ENCODE data around the gene CCR9. TPM values are rescaled to one million over a fixed set of nuclear protein-coding genes. Genes with fewer than 3 reads are reported as not detected.

CCR9 gene
- total RNA-seq, 1 donor from 2014 or later: not detected

GRCh38 chr3:45944830-45945620 lies 58.7 kb downstream of the CCR9 start:
- no peak overlapping the region for H3K9ac ChIP-seq (ENCODE audit: low read length)
- H2AFZ ChIP-seq (ENCODE audit: low read depth, low read length): no peak overlapping the region
- Mint-ChIP-seq H3K27ac (ENCODE audit: unreplicated experiment) (no peak overlapping the region), H3K4me3 (ENCODE audit: unreplicated experiment) (no peak overlapping the region), H3K4me1 (ENCODE audit: low read depth, unreplicated experiment) (peaks cover 11% of the 10 kb centered on the region), H3K36me3 (ENCODE audit: low read depth, unreplicated experiment) (peaks cover 23% of the 10 kb centered on the region), H3K27me3 (ENCODE audit: low read depth, unreplicated experiment) (no peaks in the 10 kb centered on the region), H3K9me3 (ENCODE audit: unreplicated experiment) (peaks cover 3% of the 10 kb centered on the region)
- no peak overlapping the region for H3K4me2 ChIP-seq (ENCODE audit: low read length)
- no peaks in the 10 kb centered on the region for H3K9me3 ChIP-seq (ENCODE audit: insufficient read depth, low read depth, low read length)
- TF ChIP-seq EZH2 (IDR thresholded peaks at IDR 0.05; ENCODE audit: insufficient read depth, low read length) (no peak), CTCF (IDR thresholded peaks at IDR 0.05; ENCODE audit: insufficient read depth, low read depth, low read length) (no peak)
- FAIRE-seq: no peak
- H4K20me1 ChIP-seq (ENCODE audit: insufficient read depth, low read length): no peaks in the 10 kb centered on the region
- no peaks in the 10 kb centered on the region for H3K79me2 ChIP-seq (ENCODE audit: insufficient read depth, low read length)
- no peak overlapping the region for H3K27ac ChIP-seq (ENCODE audit: low read depth, low read length)
- no peak overlapping the region for H3K4me3 ChIP-seq (ENCODE audit: insufficient read depth, low read depth, low read length)
- no peak for DNase-seq (ENCODE audit: low read depth)
- peaks cover 5% of the 10 kb centered on the region for H3K36me3 ChIP-seq (ENCODE audit: insufficient read depth, low read length)
- H3K4me1 ChIP-seq (ENCODE audit: insufficient read depth, low read length): no peaks in the 10 kb centered on the region
- no peaks in the 10 kb centered on the region for H3K27me3 ChIP-seq (ENCODE audit: insufficient read depth, low read length)

- no peak for FAIRE-seq
- Mint-ChIP-seq H3K36me3 (ENCODE audit: low read depth, unreplicated experiment) (peaks cover 26% of the 10 kb centered on the region), H3K27ac (ENCODE audit: unreplicated experiment) (no peak overlapping the region), H3K27me3 (ENCODE audit: low read depth, unreplicated experiment) (no peaks in the 10 kb centered on the region), H3K4me3 (ENCODE audit: unreplicated experiment) (no peak overlapping the region), H3K4me1 (ENCODE audit: low read depth, unreplicated experiment) (peaks cover 11% of the 10 kb centered on the region), H3K9me3 (ENCODE audit: unreplicated experiment) (peaks cover 3% of the 10 kb centered on the region)
- Histone ChIP-seq H3K4me2 (ENCODE audit: low read length) (no peak overlapping the region), H3K79me2 (ENCODE audit: insufficient read depth, low read length) (no peaks in the 10 kb centered on the region), H3K27ac (ENCODE audit: low read depth, low read length) (no peak overlapping the region), H3K9ac (ENCODE audit: low read length) (no peak overlapping the region), H4K20me1 (ENCODE audit: insufficient read depth, low read length) (no peaks in the 10 kb centered on the region), H3K9me3 (ENCODE audit: insufficient read depth, low read depth, low read length) (no peaks in the 10 kb centered on the region), H3K27me3 (ENCODE audit: insufficient read depth, low read length) (no peaks in the 10 kb centered on the region), H3K4me3 (ENCODE audit: insufficient read depth, low read depth, low read length) (no peak overlapping the region), H3K36me3 (ENCODE audit: insufficient read depth, low read length) (peaks cover 5% of the 10 kb centered on the region), H3K4me1 (ENCODE audit: insufficient read depth, low read length) (no peaks in the 10 kb centered on the region), H2AFZ (ENCODE audit: low read depth, low read length) (no peak overlapping the region)
- TF ChIP-seq EZH2 (IDR thresholded peaks at IDR 0.05; ENCODE audit: insufficient read depth, low read length) (no peak), CTCF (IDR thresholded peaks at IDR 0.05; ENCODE audit: insufficient read depth, low read depth, low read length) (no peak)
- DNase-seq (ENCODE audit: low read depth): no peak
These were observed 60.0 kb downstream of the CCR9 start for GRCh38 chr3:45946307-45946706.

GRCh38 chr3:45946875-45947274 lies 60.5 kb downstream of the CCR9 start:
- H3K27me3 ChIP-seq (ENCODE audit: insufficient read depth, low read length): no peaks in the 10 kb centered on the region
- peak overlapping the region; percentile 81 for H3K27ac Mint-ChIP-seq (ENCODE audit: unreplicated experiment)
- TF ChIP-seq EZH2 (IDR thresholded peaks at IDR 0.05; ENCODE audit: insufficient read depth, low read length): no peak
- no peak for TF ChIP-seq CTCF (IDR thresholded peaks at IDR 0.05; ENCODE audit: insufficient read depth, low read depth, low read length)
- no peaks in the 10 kb centered on the region for H3K27me3 Mint-ChIP-seq (ENCODE audit: low read depth, unreplicated experiment)
- H4K20me1 ChIP-seq (ENCODE audit: insufficient read depth, low read length): no peaks in the 10 kb centered on the region
- no peaks in the 10 kb centered on the region for H3K79me2 ChIP-seq (ENCODE audit: insufficient read depth, low read length)
- no peak overlapping the region for H3K4me2 ChIP-seq (ENCODE audit: low read length)
- H3K4me3 Mint-ChIP-seq (ENCODE audit: unreplicated experiment): no peak overlapping the region
- H3K9me3 ChIP-seq (ENCODE audit: insufficient read depth, low read depth, low read length): no peaks in the 10 kb centered on the region
- peaks cover 26% of the 10 kb centered on the region for H3K36me3 Mint-ChIP-seq (ENCODE audit: low read depth, unreplicated experiment)
- peaks cover 3% of the 10 kb centered on the region for H3K9me3 Mint-ChIP-seq (ENCODE audit: unreplicated experiment)
- H3K27ac ChIP-seq (ENCODE audit: low read depth, low read length): no peak overlapping the region
- H3K4me3 ChIP-seq (ENCODE audit: insufficient read depth, low read depth, low read length): no peak overlapping the region
- H2AFZ ChIP-seq (ENCODE audit: low read depth, low read length): no peak overlapping the region
- no peak for DNase-seq (ENCODE audit: low read depth)
- peaks cover 9% of the 10 kb centered on the region for H3K36me3 ChIP-seq (ENCODE audit: insufficient read depth, low read length)
- H3K4me1 ChIP-seq (ENCODE audit: insufficient read depth, low read length): no peaks in the 10 kb centered on the region
- H3K4me1 Mint-ChIP-seq (ENCODE audit: low read depth, unreplicated experiment): peaks cover 11% of the 10 kb centered on the region
- H3K9ac ChIP-seq (ENCODE audit: low read length): no peak overlapping the region
- no peak for FAIRE-seq

Data from astrocyte (in vitro differentiated cells and primary cell).